GM18508 (cell line): ENCODE results near the gene TSC22D3.

Source experiments
- ATAC-seq: cut with Tn5 transposase; IDR thresholded peaks from one replicate; pipeline ENCODE4 v1.9.1; 2021; ENCODE audit warnings: moderate number of reproducible peaks; ENCODE audit not compliant: insufficient read depth, unreplicated experiment

Gene TSC22D3

GRCh38 chrX:107667426-107667825, 108.2 kb downstream of the TSC22D3 start:
- no peak for ATAC-seq

GRCh38 chrX:107666931-107667330, 108.7 kb downstream of the TSC22D3 start:
- no peak for ATAC-seq
